SK-N-SH (cell line): ENCODE measurements around the gene ASCL2.

Experiments
- EP300 ChIP-seq, 2 experiments: IDR thresholded peaks; 2 replicates each; pipeline versions ENCODE4 v1.4.0 to v1.6.1; 2012; ENCODE audit warnings: borderline replicate concordance in 1 of 2, low read depth in 1 of 2, low read length in 1 of 2
- JUND ChIP-seq: IDR thresholded peaks from 2 replicates; pipeline ENCODE4 v1.4.0; 2012
- MEF2A ChIP-seq: IDR thresholded peaks from 2 replicates; pipeline ENCODE4 v1.4.0; 2012; ENCODE audit warnings: low read depth, borderline replicate concordance
- MXI1 ChIP-seq: IDR thresholded peaks from 2 replicates; pipeline ENCODE4 v1.6.1; 2012; ENCODE audit warnings: mild to moderate bottlenecking, low read depth, low read length, improper control_type of control experiment
- NFIC ChIP-seq: IDR thresholded peaks from 2 replicates; pipeline ENCODE4 v1.4.0; 2012; ENCODE audit warnings: borderline replicate concordance
- POLR2AphosphoS5 ChIP-seq: IDR thresholded peaks from 2 replicates; pipeline ENCODE4 v1.6.1; 2012; ENCODE audit warnings: low read depth, low read length
- RXRA ChIP-seq: IDR thresholded peaks from 2 replicates; pipeline ENCODE4 v1.4.0; 2012; ENCODE audit warnings: low read depth, mild to moderate bottlenecking, borderline replicate concordance
- TF ChIP-seq, protein P1 (sequence below): IDR thresholded peaks from 2 replicates; pipeline ENCODE4; 2012
- TF ChIP-seq, protein P2 (sequence below): fragments of 200-600 bp; sonication (generic); IDR thresholded peaks from 2 replicates; pipeline ENCODE4 v1.6.1; 2017; ENCODE audit warnings: antibody characterized with exemption, mild to moderate bottlenecking, moderate library complexity
- TF ChIP-seq, protein P3 (sequence below): fragments of 150-350 bp; IDR thresholded peaks from 2 replicates; pipeline ENCODE4 v1.6.1; 2017; ENCODE audit warnings: antibody characterized with exemption, low read length, low read depth, borderline replicate concordance
- TF ChIP-seq, protein P4 (sequence below): IDR thresholded peaks from 2 replicates; pipeline ENCODE4 v1.6.1; 2012; ENCODE audit warnings: mild to moderate bottlenecking, low read depth, low read length, moderate library complexity
- TF ChIP-seq, protein P5 (sequence below): IDR thresholded peaks from 2 replicates; pipeline ENCODE4 v1.4.0; 2012; ENCODE audit warnings: low read depth, borderline replicate concordance

DNA sequence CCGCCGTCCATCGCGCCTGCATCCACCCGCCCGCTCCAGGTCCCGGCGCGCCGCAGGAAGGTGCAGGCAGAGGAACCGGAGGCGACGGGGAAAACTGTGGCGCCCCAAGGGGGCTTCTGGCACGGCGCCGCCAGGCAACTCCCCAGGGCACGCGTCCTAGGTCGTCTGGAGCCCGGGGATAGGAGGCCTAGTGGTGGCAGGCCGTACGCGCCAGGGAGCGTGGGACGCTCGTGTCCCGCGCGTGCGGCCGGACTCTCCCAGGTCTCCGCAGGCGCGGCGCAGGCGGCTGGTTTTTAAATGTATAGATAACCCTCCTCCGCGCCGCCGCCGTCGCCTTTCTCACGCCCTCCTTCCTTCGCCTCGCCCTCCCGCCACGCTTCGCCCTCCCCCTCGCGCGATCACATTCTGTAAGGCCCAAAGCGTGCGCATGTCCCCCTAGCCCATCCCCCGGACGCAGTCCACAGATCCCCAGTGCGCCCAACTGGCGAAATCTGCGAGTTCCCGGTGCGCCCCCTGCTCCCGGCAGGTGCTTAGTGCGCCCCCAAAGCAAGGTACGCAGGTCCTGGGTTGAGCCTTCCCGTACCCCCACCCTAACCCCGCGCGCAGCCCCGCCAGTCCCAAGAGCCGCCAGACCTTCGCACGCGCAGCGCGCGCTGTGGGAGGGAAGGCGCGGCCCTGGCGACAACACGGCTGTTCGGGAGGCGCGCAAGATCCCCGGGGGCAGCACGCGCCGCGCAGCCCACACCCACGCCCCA, at the start of gene ASCL2:
- TF ChIP-seq POLR2AphosphoS5 (no peak), EP300 (IDR thresholded peaks at IDR 0.05; ENCODE audit: borderline replicate concordance in 1 of 2, low read depth in 1 of 2, low read length in 1 of 2) (no peak), NFIC (no peak), RXRA (no peak), MXI1 (no peak), JUND (no peak), MEF2A (no peak)
- TF ChIP-seq, protein P1, sequence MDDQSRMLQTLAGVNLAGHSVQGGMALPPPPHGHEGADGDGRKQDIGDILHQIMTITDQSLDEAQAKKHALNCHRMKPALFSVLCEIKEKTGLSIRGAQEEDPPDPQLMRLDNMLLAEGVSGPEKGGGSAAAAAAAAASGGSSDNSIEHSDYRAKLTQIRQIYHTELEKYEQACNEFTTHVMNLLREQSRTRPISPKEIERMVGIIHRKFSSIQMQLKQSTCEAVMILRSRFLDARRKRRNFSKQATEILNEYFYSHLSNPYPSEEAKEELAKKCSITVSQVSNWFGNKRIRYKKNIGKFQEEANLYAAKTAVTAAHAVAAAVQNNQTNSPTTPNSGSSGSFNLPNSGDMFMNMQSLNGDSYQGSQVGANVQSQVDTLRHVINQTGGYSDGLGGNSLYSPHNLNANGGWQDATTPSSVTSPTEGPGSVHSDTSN: no peak
- TF ChIP-seq, protein P2, sequence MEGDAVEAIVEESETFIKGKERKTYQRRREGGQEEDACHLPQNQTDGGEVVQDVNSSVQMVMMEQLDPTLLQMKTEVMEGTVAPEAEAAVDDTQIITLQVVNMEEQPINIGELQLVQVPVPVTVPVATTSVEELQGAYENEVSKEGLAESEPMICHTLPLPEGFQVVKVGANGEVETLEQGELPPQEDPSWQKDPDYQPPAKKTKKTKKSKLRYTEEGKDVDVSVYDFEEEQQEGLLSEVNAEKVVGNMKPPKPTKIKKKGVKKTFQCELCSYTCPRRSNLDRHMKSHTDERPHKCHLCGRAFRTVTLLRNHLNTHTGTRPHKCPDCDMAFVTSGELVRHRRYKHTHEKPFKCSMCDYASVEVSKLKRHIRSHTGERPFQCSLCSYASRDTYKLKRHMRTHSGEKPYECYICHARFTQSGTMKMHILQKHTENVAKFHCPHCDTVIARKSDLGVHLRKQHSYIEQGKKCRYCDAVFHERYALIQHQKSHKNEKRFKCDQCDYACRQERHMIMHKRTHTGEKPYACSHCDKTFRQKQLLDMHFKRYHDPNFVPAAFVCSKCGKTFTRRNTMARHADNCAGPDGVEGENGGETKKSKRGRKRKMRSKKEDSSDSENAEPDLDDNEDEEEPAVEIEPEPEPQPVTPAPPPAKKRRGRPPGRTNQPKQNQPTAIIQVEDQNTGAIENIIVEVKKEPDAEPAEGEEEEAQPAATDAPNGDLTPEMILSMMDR: no peak
- TF ChIP-seq, protein P3, sequence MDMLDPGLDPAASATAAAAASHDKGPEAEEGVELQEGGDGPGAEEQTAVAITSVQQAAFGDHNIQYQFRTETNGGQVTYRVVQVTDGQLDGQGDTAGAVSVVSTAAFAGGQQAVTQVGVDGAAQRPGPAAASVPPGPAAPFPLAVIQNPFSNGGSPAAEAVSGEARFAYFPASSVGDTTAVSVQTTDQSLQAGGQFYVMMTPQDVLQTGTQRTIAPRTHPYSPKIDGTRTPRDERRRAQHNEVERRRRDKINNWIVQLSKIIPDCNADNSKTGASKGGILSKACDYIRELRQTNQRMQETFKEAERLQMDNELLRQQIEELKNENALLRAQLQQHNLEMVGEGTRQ: no peak
- TF ChIP-seq, protein P4, sequence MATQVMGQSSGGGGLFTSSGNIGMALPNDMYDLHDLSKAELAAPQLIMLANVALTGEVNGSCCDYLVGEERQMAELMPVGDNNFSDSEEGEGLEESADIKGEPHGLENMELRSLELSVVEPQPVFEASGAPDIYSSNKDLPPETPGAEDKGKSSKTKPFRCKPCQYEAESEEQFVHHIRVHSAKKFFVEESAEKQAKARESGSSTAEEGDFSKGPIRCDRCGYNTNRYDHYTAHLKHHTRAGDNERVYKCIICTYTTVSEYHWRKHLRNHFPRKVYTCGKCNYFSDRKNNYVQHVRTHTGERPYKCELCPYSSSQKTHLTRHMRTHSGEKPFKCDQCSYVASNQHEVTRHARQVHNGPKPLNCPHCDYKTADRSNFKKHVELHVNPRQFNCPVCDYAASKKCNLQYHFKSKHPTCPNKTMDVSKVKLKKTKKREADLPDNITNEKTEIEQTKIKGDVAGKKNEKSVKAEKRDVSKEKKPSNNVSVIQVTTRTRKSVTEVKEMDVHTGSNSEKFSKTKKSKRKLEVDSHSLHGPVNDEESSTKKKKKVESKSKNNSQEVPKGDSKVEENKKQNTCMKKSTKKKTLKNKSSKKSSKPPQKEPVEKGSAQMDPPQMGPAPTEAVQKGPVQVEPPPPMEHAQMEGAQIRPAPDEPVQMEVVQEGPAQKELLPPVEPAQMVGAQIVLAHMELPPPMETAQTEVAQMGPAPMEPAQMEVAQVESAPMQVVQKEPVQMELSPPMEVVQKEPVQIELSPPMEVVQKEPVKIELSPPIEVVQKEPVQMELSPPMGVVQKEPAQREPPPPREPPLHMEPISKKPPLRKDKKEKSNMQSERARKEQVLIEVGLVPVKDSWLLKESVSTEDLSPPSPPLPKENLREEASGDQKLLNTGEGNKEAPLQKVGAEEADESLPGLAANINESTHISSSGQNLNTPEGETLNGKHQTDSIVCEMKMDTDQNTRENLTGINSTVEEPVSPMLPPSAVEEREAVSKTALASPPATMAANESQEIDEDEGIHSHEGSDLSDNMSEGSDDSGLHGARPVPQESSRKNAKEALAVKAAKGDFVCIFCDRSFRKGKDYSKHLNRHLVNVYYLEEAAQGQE: no peak
- TF ChIP-seq, protein P5, sequence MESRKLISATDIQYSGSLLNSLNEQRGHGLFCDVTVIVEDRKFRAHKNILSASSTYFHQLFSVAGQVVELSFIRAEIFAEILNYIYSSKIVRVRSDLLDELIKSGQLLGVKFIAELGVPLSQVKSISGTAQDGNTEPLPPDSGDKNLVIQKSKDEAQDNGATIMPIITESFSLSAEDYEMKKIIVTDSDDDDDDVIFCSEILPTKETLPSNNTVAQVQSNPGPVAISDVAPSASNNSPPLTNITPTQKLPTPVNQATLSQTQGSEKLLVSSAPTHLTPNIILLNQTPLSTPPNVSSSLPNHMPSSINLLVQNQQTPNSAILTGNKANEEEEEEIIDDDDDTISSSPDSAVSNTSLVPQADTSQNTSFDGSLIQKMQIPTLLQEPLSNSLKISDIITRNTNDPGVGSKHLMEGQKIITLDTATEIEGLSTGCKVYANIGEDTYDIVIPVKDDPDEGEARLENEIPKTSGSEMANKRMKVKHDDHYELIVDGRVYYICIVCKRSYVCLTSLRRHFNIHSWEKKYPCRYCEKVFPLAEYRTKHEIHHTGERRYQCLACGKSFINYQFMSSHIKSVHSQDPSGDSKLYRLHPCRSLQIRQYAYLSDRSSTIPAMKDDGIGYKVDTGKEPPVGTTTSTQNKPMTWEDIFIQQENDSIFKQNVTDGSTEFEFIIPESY: no peak
